Spleen (tissue), 7 donors: ENCODE results near the gene ERMP1.
"Not testable (repeated sequence)": the region's sequence is repeated elsewhere in the genome, so short reads cannot be mapped to it uniquely, and the experiment has no call there.

Experiments used
- CTCF ChIP-seq, 11 experiments: fragments of 200-600 bp in 7 of 11; fragments of 450-650 bp in 4 of 11; sonication (generic) in 4 of 11; IDR thresholded peaks in 8 of 11; conservative IDR thresholded peaks in 3 of 11; 1 replicate in 7 of 11; 2 replicates in 4 of 11; pipeline versions ENCODE4 v1.4.0 to v1.8.0; 2016 to 2021; ENCODE audit warnings: antibody characterized with exemption in 11 of 11, inconsistent platforms in 4 of 11, mild to moderate bottlenecking in 1 of 11
- POLR2A ChIP-seq, 3 donors: fragments of 450-650 bp; IDR thresholded peaks; one replicate each; pipeline ENCODE4 v1.5.1; 2017; ENCODE audit warnings: antibody characterized with exemption in 3 of 3, mild to moderate bottlenecking in 1 of 3
- POLR2AphosphoS5 ChIP-seq, 3 donors: sonication (generic); formaldehyde crosslinking; IDR thresholded peaks; one replicate each; pipeline ENCODE4 v1.5.1; 2017; ENCODE audit warnings: antibody characterized with exemption in 3 of 3
- donor health status: DM: no; HTN: no; CAD: no; lungs with moderate emphysema.
- donor health status: DM: no; HTN: no; CAD: no.
- donor health status: DM: no; HTN: no; CAD: no.

- not testable (repeated sequence) for TF ChIP-seq CTCF (IDR thresholded peaks at IDR 0.05 in 8 of 11, conservative IDR thresholded peaks at IDR 0.05 in 3 of 11); POLR2A (IDR thresholded peaks at IDR 0.05); POLR2AphosphoS5 (IDR thresholded peaks at IDR 0.05)
Observed at GRCh38 chr9:5783420-5783819, 49.5 kb downstream of the ERMP1 start.
